Mucosa of descending colon (tissue), 3 donors: ENCODE measurements around the gene NR2C1. TPM values are rescaled to one million over a fixed set of nuclear protein-coding genes. Genes with fewer than 3 reads are reported as not detected.

Source experiments
- ATAC-seq: fragments of 200-7000 bp; cut with Tn5 transposase; one replicate; pipeline ENCODE4 v1.9.1; 2020; ENCODE audit warnings: mild to moderate bottlenecking, moderate library complexity
- DNase-seq, 3 donors: peaks; one replicate each; pipeline ENCODE4 v3.0.0-alpha.2; 2020
- H3K36me3 ChIP-seq: fragments of 200-600 bp; one replicate; pipeline ENCODE4 v1.8.0; 2021; ENCODE audit warnings: low read depth, mild to moderate bottlenecking
- H3K4me1 ChIP-seq: fragments of 200-600 bp; one replicate; pipeline ENCODE4 v1.8.0; 2021; ENCODE audit warnings: low read depth, mild to moderate bottlenecking
- H3K4me3 ChIP-seq: fragments of 200-600 bp; one replicate; pipeline ENCODE4 v1.8.0; 2021; ENCODE audit warnings: mild to moderate bottlenecking
- H3K9me3 ChIP-seq: fragments of 200-600 bp; one replicate; pipeline ENCODE4 v1.8.0; 2021; ENCODE audit warnings: mild to moderate bottlenecking
- intact Hi-C, 2 donors: fragments of 100-400 bp; cut with DNase I in 1 of 2; cut with micrococcal nuclease in 1 of 2; formaldehyde crosslinking; loops; one replicate each; pipeline versions ENCODE4 v1.11.0 to v1.11.1; 2022; cut with DNase I, micrococcal nuclease
- total RNA-seq, 3 donors: library from RNA; stranded (reverse); fragmentation: NEBNext Ultra II Directional in 2 of 3; extraction: Animal tissue kit (Norgen Biotek cat#: 25700) in 2 of 3; gene quantifications; one replicate each; pipeline versions ENCODE4 v1.2.1 to v1.2.4, GENCODE V29; 2021 to 2023
- TF ChIP-seq, protein P1 (sequence below): fragments of 200-600 bp; IDR thresholded peaks from one replicate; pipeline ENCODE4 v1.8.0; 2022; ENCODE audit warnings: antibody characterized with exemption, mild to moderate bottlenecking
- donor health status: DM: no; HTN: no; CAD: no; lungs with moderate emphysema.
- donor health status: DM: no; HTN: no; CAD: no.
- donor health status: DM: no; HTN: yes; CAD: no.

Gene NR2C1
- total RNA-seq, 3 donors from 2014 or later, result 27.4 to 28.5 (median 27.8) TPM

DNA sequence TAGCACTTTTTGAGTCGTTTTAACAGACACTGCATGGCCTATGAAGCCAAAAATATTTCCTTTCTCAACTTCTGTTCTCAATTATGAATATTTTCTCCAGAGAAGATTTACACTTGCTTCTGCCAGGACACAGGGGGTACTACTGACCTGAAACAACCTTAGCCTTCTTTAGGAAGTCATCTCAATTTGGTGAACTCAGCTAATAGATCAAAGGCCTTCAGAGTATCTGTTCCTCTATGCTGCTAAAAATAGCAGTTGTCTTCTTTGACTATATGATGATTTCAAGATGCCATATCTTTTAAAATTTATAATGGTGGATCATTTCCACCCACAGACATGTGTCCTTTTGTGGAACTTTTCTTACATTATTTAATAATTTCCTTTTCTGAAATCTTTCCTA lies 55.9 kb downstream of the NR2C1 start:
- H3K36me3 ChIP-seq, result no peaks in the 10 kb centered on the region
- H3K4me3 ChIP-seq, result no peak overlapping the region
- intact Hi-C loops, result no loop called here
- ATAC-seq (no peak), DNase-seq (no peak)
- H3K4me1 ChIP-seq, result no peaks in the 10 kb centered on the region
- TF ChIP-seq, protein P1, sequence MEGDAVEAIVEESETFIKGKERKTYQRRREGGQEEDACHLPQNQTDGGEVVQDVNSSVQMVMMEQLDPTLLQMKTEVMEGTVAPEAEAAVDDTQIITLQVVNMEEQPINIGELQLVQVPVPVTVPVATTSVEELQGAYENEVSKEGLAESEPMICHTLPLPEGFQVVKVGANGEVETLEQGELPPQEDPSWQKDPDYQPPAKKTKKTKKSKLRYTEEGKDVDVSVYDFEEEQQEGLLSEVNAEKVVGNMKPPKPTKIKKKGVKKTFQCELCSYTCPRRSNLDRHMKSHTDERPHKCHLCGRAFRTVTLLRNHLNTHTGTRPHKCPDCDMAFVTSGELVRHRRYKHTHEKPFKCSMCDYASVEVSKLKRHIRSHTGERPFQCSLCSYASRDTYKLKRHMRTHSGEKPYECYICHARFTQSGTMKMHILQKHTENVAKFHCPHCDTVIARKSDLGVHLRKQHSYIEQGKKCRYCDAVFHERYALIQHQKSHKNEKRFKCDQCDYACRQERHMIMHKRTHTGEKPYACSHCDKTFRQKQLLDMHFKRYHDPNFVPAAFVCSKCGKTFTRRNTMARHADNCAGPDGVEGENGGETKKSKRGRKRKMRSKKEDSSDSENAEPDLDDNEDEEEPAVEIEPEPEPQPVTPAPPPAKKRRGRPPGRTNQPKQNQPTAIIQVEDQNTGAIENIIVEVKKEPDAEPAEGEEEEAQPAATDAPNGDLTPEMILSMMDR, result no peak
- no peaks in the 10 kb centered on the region for H3K9me3 ChIP-seq

DNA sequence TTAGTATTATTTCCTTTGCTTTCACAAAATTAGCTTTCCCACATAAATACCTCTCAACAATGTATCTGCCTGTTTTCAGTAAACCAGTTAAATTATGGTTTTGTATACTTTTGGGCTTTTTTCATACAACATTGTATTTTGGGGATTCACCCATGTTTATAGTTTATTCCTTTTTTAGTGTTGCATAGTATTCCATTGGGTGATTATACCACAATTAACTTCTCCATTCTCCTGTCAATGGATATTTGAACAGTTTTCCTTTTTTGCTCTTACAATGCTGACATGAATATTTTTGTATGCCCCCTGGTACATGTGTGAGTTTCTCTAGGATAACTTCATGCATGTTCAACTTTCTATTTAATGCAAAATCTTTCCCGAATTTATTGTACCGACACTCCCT lies 57.3 kb downstream of the NR2C1 start:
- H3K36me3 ChIP-seq, result no peaks in the 10 kb centered on the region
- H3K9me3 ChIP-seq, result no peaks in the 10 kb centered on the region
- TF ChIP-seq, protein P1, result no peak
- no peaks in the 10 kb centered on the region for H3K4me1 ChIP-seq
- H3K4me3 ChIP-seq, result no peak overlapping the region
- intact Hi-C loops, result no loop called here
- ATAC-seq (no peak), DNase-seq (no peak)

DNA sequence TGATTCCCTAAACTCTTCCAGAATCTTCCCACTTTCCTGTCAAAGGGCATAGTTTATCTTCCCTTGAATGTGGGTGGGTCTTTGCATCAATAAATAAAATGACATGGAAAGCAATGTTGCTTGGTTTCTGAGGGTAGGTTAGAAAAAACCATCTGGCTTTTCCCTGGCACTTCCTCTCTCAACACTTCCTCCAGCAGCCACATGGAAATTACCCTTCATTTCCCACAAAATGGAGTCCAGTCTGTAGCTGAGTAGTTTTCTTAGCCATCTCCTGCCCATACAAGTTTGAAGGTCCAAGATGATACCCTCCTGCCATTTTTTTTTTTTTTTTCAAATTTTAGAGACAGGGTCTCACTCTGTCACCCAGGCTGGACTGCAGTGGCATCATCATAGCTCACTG lies 58.9 kb downstream of the NR2C1 start:
- TF ChIP-seq, protein P1, result no peak
- Histone ChIP-seq H3K4me3 (no peak overlapping the region), H3K9me3 (no peaks in the 10 kb centered on the region), H3K36me3 (no peaks in the 10 kb centered on the region), H3K4me1 (no peaks in the 10 kb centered on the region)
- DNase-seq (no peak), ATAC-seq (no peak)
- intact Hi-C loops, result no loop called here

DNA sequence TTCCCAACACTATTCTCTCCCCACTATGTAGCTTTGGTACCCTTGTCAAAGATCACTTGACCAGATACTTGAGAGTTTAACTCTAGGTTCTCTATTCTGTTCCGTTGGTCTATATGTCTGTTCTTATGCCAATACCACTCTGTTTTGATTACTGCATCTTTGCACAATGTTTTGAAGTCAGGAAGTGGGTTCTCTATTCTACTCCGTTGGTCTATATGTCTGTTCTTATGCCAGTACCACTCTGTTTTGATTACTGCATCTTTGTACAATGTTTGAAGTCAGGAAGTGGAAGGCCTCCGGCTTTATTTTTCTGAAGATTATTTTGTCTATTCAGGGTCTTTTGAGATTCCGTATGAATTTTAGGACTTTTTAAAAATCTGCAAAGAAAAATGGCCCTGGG lies 67.2 kb downstream of the NR2C1 start:
- intact Hi-C loops, result no loop called here
- no peak for ATAC-seq
- no peak overlapping the region for H3K4me3 ChIP-seq
- peaks cover 10% of the 10 kb centered on the region for H3K4me1 ChIP-seq
- DNase-seq, result no peak
- TF ChIP-seq, protein P1, result no peak
- H3K9me3 ChIP-seq, result peaks cover 18% of the 10 kb centered on the region
- H3K36me3 ChIP-seq, result no peaks in the 10 kb centered on the region

DNA sequence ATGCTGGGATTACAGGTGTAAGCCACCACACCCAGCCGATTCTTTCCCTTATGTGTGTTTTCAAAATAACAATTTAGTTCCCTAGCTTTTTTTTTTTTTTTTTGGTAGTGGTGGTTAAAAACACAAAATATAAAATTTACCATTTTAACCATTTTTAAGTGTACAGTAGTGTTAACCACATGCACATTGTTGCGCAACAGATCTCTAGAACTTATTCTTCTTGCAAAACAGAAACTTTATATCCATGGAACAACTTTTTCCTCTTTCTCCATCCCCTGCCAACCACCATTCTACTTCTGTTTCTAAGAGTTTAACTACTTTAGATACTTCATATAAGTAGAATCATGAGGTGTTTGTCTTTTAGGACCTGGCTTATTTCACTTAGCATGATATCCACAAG lies 68.8 kb downstream of the NR2C1 start:
- peaks cover 10% of the 10 kb centered on the region for H3K4me1 ChIP-seq
- H3K4me3 ChIP-seq, result no peak overlapping the region
- DNase-seq, result no peak
- intact Hi-C loops, result no loop called here
- ATAC-seq, result no peak
- TF ChIP-seq, protein P1, result no peak
- H3K9me3 ChIP-seq, result peaks cover 18% of the 10 kb centered on the region
- no peaks in the 10 kb centered on the region for H3K36me3 ChIP-seq

DNA sequence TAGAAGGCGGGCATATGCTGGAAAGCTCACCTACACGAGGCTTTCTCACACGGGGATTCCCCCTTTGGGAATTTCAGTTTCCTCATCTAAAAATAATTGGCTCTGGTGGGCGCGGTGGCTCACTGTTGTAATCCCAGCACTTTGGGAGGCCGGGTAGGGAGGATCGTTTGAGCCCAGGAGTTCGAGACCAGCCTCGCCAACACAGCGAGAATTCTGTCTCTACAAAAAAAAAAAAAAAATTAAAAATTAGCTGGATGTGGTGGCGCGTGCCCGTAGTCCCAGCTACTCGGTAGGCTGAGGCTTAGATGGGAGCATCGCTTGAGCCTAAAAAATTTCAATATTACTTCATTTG lies 69.5 kb downstream of the NR2C1 start:
- intact Hi-C loops, result no loop called here
- Histone ChIP-seq H3K4me1 (peaks cover 10% of the 10 kb centered on the region), H3K36me3 (no peaks in the 10 kb centered on the region), H3K9me3 (peaks cover 18% of the 10 kb centered on the region), H3K4me3 (no peak overlapping the region)
- TF ChIP-seq, protein P1, result no peak
- DNase-seq (no peak), ATAC-seq (no peak)
